ENCODE measurements around the gene STXBP3.

STXBP3 gene

DNA sequence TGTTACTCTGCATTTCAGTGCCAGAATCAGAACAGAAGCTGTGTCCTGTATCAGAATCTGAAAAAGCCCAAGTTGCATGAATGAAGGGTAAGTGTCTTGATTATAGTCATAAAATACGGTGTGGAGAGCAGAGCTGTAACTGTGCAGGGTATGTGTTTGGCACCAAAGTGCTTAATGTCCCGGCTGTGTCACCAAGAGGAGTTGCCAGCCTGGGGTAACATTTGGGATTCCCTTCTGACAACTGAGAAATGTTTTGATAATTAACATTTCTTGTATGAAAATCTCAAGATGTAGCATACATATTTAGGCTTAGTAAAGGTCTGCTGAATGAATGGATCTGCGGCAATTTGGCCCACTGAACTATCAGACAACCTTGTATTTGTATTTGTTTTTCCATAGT, 77.2 kb downstream of the STXBP3 start:
- H3K4me3 ChIP-seq (ENCODE audit: control insufficient read depth, low read depth, low read length) = no peak overlapping the region
- no peak for DNase-seq (ENCODE audit: low read depth)
- TF ChIP-seq, protein P1, sequence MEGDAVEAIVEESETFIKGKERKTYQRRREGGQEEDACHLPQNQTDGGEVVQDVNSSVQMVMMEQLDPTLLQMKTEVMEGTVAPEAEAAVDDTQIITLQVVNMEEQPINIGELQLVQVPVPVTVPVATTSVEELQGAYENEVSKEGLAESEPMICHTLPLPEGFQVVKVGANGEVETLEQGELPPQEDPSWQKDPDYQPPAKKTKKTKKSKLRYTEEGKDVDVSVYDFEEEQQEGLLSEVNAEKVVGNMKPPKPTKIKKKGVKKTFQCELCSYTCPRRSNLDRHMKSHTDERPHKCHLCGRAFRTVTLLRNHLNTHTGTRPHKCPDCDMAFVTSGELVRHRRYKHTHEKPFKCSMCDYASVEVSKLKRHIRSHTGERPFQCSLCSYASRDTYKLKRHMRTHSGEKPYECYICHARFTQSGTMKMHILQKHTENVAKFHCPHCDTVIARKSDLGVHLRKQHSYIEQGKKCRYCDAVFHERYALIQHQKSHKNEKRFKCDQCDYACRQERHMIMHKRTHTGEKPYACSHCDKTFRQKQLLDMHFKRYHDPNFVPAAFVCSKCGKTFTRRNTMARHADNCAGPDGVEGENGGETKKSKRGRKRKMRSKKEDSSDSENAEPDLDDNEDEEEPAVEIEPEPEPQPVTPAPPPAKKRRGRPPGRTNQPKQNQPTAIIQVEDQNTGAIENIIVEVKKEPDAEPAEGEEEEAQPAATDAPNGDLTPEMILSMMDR (IDR thresholded peaks at IDR 0.05; ENCODE audit: control insufficient read depth, insufficient read depth, low read depth, low read length, missing control alignments) = no peak

DNA sequence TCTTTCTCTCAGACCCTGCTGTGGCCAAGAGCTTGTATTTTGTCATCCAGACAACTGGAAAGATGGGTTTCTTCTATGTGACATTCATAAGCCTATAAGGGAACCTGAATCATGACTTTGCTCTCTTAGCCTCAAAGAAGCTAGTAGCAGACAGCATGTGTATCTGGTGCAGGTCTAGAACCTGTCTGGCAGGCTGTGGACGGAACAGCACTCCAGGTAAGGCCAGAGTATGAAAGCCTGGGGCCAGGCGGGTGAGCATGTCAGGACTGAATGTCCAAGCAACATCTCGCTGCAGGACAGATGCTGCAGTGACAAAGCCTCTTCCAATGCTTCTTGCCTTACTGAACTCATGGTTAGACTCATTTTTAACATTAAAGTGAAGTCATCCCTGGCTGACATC, 77.6 kb downstream of the STXBP3 start:
- TF ChIP-seq, protein P1 (IDR thresholded peaks at IDR 0.05; ENCODE audit: control insufficient read depth, insufficient read depth, low read depth, low read length, missing control alignments) = no peak
- no peak overlapping the region for H3K4me3 ChIP-seq (ENCODE audit: control insufficient read depth, low read depth, low read length)
- DNase-seq (ENCODE audit: low read depth) = no peak

DNA sequence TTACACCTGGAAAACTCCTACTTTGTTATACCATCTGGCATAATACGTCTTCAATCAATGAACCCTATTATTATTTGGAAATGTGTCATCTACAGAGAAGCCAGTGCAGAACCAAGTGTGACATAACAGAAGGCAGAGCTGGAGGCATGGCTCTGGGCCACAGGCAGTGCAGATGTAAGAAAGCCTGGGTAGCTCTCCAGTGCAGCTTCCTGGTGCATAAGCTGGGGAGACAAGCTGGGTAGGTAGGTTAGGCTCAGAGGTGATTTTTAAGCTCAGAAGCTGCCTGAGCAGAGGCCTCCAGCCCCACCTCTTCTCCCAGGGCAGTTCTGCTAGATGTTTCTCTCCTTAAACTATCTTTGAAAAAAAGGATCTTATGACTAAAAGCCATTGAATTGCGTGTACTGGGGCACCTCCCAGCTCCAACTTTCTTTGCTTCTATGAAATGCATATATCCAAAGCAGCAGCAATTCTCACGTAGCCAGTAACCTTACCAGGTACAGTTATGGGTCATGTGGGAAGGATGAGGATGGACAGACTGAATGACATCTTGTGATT, 79.7 kb downstream of the STXBP3 start:
- TF ChIP-seq, protein P1 (IDR thresholded peaks at IDR 0.05; ENCODE audit: control insufficient read depth, insufficient read depth, low read depth, low read length, missing control alignments) = no peak
- no peak for DNase-seq (ENCODE audit: low read depth)
- H3K4me3 ChIP-seq (ENCODE audit: control insufficient read depth, low read depth, low read length) = no peak overlapping the region

DNA sequence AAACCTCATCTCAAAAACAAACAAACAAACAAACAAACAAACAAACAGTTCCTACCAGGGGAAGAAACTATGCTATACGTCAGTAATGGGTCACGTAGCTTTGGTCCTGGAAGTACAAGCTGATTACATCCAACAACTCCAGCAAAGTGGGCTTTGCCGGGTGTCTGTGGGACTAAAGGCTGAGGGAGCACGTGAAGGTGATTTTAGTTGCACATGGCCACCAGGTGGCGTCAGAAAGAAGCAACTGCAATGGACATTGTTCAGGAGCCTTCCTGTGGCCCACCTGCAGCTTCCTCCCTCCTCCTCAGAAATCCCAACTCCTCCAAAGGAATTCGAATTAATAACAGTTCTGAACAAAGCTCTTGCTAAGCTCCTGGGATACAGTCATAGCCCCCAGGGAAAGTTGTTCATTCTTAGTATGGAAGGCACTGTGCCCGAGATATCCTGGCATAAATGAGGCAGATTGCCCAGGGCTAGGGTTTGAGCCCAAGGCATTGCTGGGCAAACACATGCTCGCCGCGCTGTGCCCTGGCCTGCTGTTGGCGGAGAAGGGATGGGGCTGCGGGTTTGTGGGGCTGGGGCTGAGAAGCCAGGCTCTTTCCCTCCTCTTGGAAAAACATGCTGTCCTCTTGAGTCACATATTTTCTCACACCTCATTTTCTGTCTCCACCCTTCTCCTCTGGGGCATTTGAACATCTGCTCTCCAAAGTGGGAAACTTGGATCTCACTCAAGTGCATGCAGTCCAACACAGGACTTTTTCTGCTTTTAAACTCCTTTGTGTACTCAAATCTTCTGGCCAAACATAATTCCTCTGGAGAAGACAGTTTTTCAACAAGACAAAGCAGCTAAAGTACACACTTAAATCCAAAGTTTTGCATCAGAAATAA, 81.8 kb downstream of the STXBP3 start:
- TF ChIP-seq, protein P1 (IDR thresholded peaks at IDR 0.05; ENCODE audit: control insufficient read depth, insufficient read depth, low read depth, low read length, missing control alignments) = peak; percentile 70
- no peak overlapping the region for H3K4me3 ChIP-seq (ENCODE audit: control insufficient read depth, low read depth, low read length)

DNA sequence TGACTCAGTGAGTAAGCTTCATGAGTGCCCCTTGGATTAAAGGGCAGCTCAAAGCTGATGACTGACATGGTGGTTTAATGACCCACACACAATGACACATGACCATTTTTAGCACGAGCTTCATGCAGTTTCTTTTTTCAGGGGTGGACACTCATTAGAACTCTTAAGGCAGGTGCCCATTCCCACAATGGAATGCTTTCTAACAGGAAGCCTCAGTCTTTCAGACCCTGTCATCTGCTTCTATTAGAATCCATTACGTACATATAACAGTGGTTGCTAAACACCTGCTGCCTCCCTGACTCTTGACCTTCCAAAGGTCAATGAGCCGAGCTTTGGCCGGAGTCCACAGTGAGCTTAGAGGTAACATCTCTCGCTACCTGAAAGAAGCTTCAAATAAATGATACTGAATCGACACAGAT, 83.0 kb downstream of the STXBP3 start:
- TF ChIP-seq, protein P1 (IDR thresholded peaks at IDR 0.05; ENCODE audit: control insufficient read depth, insufficient read depth, low read depth, low read length, missing control alignments) = no peak
- DNase-seq (ENCODE audit: low read depth) = no peak
- H3K4me3 ChIP-seq (ENCODE audit: control insufficient read depth, low read depth, low read length) = no peak overlapping the region

More for the DNA sequence above, 81.8 kb downstream of the STXBP3 start:
- DNase-seq (ENCODE audit: low read depth) = peak; percentile 53

DNA sequence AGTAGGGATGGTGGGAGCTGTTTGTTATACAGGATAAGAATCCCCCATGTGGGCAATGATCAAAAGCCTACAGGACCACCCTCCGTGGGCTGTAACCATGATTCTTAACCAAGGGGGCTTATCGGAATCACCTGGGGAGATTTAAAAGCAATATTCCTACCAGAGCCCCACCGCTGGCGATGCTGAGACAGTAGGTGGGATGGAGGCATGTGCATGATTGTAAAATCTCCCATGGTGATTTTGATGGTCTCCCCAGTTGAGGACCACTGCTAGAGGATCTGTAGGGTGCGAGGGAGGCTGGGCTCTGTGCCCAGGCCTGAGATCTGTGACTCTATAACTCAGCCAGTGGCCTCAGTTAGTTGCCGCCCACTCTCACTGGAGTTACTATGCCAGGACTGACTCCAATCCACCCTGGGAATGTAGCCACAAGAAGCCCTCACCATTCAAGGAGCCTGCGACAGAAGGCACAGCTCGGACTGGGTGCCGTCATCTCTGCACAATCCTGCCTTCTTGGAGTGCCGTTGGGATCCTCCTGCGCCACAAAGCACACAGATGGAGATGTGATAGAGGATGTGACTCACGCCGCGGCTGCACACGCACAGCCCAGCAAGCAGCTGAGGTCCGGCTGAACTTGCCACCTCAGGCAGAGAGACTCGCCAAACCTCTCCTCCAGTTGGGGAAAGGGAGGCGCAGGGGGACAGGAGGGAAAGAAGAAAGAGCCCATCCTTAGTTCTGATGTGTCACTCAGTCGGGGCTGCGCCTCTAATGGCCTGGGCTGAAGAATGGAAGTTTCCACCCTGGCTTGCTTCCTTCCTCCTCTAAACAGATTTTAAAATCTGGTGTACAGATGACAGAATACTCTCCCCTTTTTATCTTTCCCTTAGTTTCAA, 83.9 kb downstream of the STXBP3 start:
- TF ChIP-seq, protein P1 (IDR thresholded peaks at IDR 0.05; ENCODE audit: control insufficient read depth, insufficient read depth, low read depth, low read length, missing control alignments) = no peak
- peak overlapping the region; percentile 24 for H3K4me3 ChIP-seq (ENCODE audit: control insufficient read depth, low read depth, low read length)
- peak; percentile 83 for DNase-seq (ENCODE audit: low read depth)
